SHP77 (cell line): Measurements from ENCODE around the gene RNF169.
"Not testable (repeated sequence)": the region's sequence is repeated elsewhere in the genome, so short reads cannot be mapped to it uniquely, and the experiment has no call there.

Experiments
- DNase-seq, 2 experiments: peaks; one replicate each; lab custom pipeline; 2025; lab: John Stamatoyannopoulos, UW

Gene RNF169

GRCh38 chr11:74824285-74824982 is 75.8 kb downstream of the RNF169 start:
- DNase-seq: no peak

GRCh38 chr11:74825596-74825995 is 76.9 kb downstream of the RNF169 start:
- DNase-seq: not testable (repeated sequence)

GRCh38 chr11:74826901-74827300 is 78.3 kb downstream of the RNF169 start:
- no peak for DNase-seq

DNA sequence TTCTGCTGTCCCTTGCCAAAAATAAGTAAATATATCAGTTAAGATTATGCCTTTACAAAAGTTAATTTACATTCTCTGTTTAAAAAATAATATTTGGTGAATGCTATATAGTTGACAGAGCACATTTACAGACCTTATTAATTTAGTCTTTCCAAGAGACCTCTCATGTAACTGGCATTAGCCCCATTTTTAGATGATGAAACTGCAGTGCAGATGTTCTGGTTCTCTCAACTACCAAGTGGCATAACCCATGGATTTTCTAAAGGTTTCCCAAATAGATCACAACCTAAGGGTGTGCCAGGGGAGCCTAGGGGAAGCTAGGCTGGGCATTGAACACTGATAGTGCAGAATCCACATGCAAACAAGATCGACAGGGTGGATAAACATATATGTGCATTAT is 88.5 kb downstream of the RNF169 start:
- DNase-seq: no peak

GRCh38 chr11:74838188-74838587 is 89.5 kb downstream of the RNF169 start:
- DNase-seq: no peak

- DNase-seq: no peak
These were observed 90.8 kb downstream of the RNF169 start for GRCh38 chr11:74839446-74839845.

GRCh38 chr11:74839971-74840370 is 91.3 kb downstream of the RNF169 start:
- no peak for DNase-seq

- no peak for DNase-seq
These were observed 91.8 kb downstream of the RNF169 start for GRCh38 chr11:74840486-74840885.

DNA sequence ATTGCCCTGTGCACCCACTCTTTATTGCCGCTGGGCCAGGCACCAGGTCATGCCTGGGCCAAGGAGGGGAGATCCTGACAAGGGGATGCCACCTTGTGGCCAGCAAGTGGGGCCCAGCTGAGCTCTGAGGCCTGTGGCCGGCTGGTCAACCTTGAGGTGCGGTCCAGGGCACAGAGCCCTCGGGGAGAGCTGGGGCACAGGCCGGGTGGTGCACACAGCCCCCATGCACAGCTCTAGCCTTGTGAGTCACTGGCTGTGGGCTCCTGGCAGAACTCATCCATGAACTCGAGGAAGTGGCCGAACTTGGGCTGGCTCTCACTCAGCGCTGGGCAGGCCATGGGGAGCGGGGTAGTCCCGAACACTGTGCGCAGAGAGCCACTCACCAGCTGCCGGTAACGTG is 94.3 kb downstream of the RNF169 start:
- DNase-seq: no peak

DNA sequence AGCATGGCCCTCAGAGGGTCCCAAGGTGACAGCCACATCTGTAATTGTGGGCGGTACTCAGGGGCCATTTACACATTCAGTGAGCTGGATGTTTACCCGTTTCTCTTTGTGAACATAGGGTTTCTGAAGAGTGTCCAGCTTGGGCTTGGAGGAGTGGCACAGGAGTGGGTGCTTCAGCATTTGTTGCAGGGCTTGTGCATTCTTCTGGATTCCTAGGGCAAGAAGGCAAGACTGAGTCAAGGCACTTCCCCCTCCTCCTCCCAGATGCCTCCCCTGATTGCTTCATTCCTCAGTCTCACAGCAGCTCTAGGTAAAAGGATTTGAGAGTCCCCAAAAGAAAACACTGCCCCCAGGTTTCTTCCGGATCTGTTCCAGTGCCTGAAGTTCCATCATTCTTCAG is 95.4 kb downstream of the RNF169 start:
- no peak for DNase-seq

GRCh38 chr11:74844865-74845264 is 96.2 kb downstream of the RNF169 start:
- no peak for DNase-seq

GRCh38 chr11:74845978-74846517 is 97.4 kb downstream of the RNF169 start:
- no peak for DNase-seq

DNA sequence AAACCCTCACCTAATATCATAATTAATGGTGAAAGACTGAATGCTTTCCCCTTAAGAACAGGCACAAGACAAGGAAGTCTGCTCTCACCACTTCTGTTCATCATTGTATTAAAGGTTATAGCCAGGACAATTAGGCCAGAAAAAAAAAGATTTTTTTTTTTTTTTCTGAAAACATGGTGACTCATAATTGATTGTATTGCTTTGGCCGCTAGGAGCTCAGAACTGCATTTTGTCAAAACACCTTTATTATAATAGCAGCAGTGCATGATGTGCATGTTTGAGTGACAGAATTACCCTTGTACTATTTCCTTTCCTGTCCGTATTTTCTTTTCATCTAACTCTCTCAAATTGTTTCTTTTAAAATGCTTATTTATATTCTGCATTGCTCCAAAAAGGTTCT is 98.1 kb downstream of the RNF169 start:
- no peak for DNase-seq

GRCh38 chr11:74847395-74847794 is 98.7 kb downstream of the RNF169 start:
- DNase-seq: no peak

GRCh38 chr11:74847895-74848294 is 99.2 kb downstream of the RNF169 start:
- DNase-seq: no peak

DNA sequence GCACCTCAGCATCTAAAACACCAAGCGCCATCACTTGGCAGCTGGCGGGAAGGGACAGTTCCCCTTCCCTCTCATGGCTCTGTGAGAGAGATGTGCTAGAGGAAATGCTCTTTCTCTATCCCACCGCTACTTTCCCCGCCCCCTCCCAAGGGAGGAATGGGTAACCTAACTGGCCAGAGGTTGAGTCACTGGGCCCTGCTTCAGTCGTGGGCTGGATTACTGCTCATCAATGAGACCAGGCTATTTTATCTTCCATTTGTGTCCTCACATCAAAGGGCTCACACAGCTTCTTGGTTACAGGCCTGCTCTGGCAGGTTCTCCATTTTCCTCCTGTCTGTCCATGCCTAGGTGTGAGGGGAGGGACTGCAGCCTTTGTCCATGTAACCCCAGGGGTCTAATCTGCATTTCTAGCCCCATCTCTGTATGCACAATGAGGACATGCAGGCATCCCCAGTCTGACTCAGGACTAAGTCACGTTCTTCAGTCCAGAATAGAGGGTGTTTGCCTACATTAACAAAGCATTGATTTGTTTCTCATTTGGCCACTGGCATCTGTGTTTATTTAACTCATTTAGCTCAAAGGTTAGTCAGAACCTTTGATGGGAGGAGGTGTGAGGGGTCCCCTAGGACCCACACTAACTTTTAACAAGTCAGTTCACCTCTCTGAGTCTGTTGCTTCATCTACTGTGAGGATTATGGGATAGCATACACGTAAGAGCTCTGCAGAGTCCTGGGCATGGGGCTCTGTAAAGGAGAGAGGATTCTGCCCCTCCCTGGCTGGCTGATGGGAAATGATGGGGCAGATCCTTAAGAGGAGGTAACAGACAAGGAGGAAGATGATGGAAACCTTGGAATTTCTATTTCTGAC is 101.1 kb downstream of the RNF169 start:
- no peak for DNase-seq

DNA sequence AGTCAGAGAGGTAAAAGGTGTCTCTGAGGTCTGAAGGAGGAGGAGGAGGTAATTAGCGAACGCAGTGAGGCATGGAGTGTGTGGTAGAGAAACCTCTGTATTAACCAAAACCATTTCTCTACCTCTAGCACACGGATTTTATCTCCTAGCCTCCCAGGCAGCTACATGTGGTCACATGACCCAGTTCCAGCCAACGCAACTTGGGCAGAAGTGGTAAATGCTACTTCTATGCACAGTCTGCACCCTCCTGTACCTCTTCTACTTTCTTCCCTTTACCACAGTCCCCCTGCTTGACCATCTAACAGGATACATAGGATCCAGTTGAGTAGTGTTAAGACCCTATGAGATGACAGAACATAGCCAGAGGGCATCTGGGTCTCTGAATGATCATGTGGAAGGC is 104.6 kb downstream of the RNF169 start:
- DNase-seq: no peak

DNA sequence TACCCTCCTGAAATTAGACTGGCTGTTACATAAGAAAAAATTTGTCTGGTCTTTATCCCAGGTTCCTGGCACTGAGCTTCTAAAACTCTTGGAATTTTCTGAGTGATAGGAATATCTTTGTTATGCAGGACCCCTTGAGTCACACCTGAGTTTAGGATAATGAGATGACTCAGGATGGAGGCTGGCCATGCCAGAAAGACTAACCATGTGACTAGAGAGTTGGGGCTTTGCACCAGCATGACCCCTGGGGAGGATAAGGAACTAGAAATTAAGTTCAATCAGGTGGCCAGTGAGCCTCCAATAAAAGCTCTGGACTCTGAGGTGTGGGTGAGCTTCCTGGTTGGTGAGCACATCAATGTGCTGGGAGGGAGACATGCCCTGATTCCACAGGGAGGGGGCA is 112.1 kb downstream of the RNF169 start:
- DNase-seq: no peak

DNA sequence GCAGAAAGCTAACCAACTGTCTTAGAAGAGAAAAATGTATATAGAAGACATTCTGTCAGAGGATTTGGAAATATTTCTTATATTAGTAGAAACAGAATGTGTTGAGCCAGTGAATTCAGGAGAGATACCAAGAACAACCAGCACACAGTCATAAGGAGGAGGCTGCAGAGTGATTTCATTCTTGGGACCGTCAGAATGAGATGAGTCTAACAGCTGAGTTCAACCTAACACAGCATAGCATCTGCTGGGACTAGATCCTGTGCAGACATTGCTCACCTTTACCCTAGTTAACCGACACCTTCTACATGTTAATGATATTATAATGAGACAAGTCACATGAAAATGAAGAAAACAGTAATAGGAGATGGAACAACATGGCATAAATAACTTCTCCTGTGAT is 114.8 kb downstream of the RNF169 start:
- no peak for DNase-seq

- no peak for DNase-seq
These were observed 117.9 kb downstream of the RNF169 start for GRCh38 chr11:74866557-74866956.

GRCh38 chr11:74870485-74870884 is 121.8 kb downstream of the RNF169 start:
- DNase-seq: peak; percentile 3 to 19

GRCh38 chr11:74871037-74871436 is 122.4 kb downstream of the RNF169 start:
- DNase-seq: no peak

- DNase-seq: peak in 1 of 2 experiments; percentile 4
These were observed 128.5 kb downstream of the RNF169 start for GRCh38 chr11:74877132-74877531.
